ENCODE measurements around the gene CACNA1D. TPM values are rescaled to one million over a fixed set of nuclear protein-coding genes. Genes with fewer than 3 reads are reported as not detected.

Gene CACNA1D
- total RNA-seq, 2 donors from 2014 or later = 9.9 to 20.4 TPM

GRCh38 chr3:53807117-53807810 lies 312.9 kb downstream of the CACNA1D start:
- H3K27ac ChIP-seq = peak overlapping the region; percentile 38 to 81 (median 62)
- peaks cover 21% of the 10 kb centered on the region for H3K4me1 ChIP-seq
- no peak for TF ChIP-seq POLR2A (IDR thresholded peaks at IDR 0.05)
- TF ChIP-seq CTCF (IDR thresholded peaks at IDR 0.05) = no peak
- H3K4me3 ChIP-seq = no peak overlapping the region
- ATAC-seq (no peak), DNase-seq (no peak)
- no peaks in the 10 kb centered on the region for H3K9me3 ChIP-seq
- no peaks in the 10 kb centered on the region for H3K36me3 ChIP-seq (replicated peaks in 1 of 2; ENCODE audit: insufficient read depth in 1 of 2, low read depth in 2 of 2)
- 53 to 71% methylated on average over 8 to 15 of the region's 15 CpGs for WGBS, 2 donors
- intact Hi-C loops (cut with DNase I) = no loop called here
- H3K27me3 ChIP-seq = no peaks in the 10 kb centered on the region

GRCh38 chr3:53808496-53808895 lies 314.1 kb downstream of the CACNA1D start:
- Histone ChIP-seq H3K4me3 (no peak overlapping the region), H3K27me3 (no peaks in the 10 kb centered on the region), H3K27ac (no peak overlapping the region), H3K36me3 (replicated peaks in 1 of 2; ENCODE audit: insufficient read depth in 1 of 2, low read depth in 2 of 2) (no peaks in the 10 kb centered on the region), H3K4me1 (peaks cover 21% of the 10 kb centered on the region), H3K9me3 (no peaks in the 10 kb centered on the region)
- ATAC-seq (no peak), DNase-seq (no peak)
- intact Hi-C loops (cut with DNase I) = no loop called here
- 90 to 93% methylated on average over 13 of the region's 13 CpGs for WGBS, 2 donors
- no peak for TF ChIP-seq CTCF (IDR thresholded peaks at IDR 0.05)

- Histone ChIP-seq H3K27me3 (no peaks in the 10 kb centered on the region), H3K4me3 (no peak overlapping the region), H3K9me3 (no peaks in the 10 kb centered on the region), H3K36me3 (replicated peaks in 1 of 2; ENCODE audit: insufficient read depth in 1 of 2, low read depth in 2 of 2) (no peaks in the 10 kb centered on the region), H3K4me1 (peaks cover 21% of the 10 kb centered on the region), H3K27ac (no peak overlapping the region)
- TF ChIP-seq POLR2A (IDR thresholded peaks at IDR 0.05) = no peak
- no peak for TF ChIP-seq CTCF (IDR thresholded peaks at IDR 0.05)
- intact Hi-C loops (cut with DNase I) = no loop called here
- ATAC-seq = no peak
- no peak for DNase-seq
- 79 to 81% methylated on average over 10 to 12 of the region's 12 CpGs for WGBS, 2 donors
Observed at GRCh38 chr3:53809267-53809666, 314.9 kb downstream of the CACNA1D start.

GRCh38 chr3:53809764-53810400 lies 315.5 kb downstream of the CACNA1D start:
- DNase-seq = no peak
- Histone ChIP-seq H3K4me1 (peaks cover 21% of the 10 kb centered on the region), H3K27me3 (no peaks in the 10 kb centered on the region), H3K27ac (no peak overlapping the region), H3K9me3 (no peaks in the 10 kb centered on the region), H3K36me3 (replicated peaks in 1 of 2; ENCODE audit: insufficient read depth in 1 of 2, low read depth in 2 of 2) (peaks cover 0 to under 1% of the 10 kb centered on the region in 2 donors), H3K4me3 (no peak overlapping the region)
- TF ChIP-seq CTCF (IDR thresholded peaks at IDR 0.05) (no peak), POLR2A (IDR thresholded peaks at IDR 0.05) (no peak)
- intact Hi-C loops (cut with DNase I) = no loop called here
- ATAC-seq = no peak
- WGBS, 2 donors = 82 to 83% methylated on average over 26 to 28 of the region's 28 CpGs

Measured in body of pancreas (tissue), 4 donors.